ENCODE results near the gene HERC6.

DNA sequence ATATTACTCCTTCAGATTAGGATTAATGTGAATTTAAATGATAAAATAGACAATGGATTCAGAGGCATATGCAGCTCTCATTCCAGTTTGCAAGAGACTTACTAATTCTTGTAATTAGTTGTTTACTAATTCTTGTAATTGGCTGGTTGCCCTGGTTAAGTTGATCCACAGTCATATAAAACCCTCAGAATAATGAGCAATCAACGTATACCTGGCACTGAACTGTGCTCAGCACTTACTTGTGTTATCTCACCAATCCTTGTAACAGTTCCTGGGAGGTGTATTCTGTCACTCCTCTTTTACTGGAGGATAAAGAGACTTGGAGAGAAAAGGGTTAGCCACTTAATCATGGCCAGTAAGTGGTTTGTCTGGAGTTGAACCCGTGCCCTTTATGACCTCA, 88.7 kb downstream of the HERC6 start:
- TF ChIP-seq, protein P1, sequence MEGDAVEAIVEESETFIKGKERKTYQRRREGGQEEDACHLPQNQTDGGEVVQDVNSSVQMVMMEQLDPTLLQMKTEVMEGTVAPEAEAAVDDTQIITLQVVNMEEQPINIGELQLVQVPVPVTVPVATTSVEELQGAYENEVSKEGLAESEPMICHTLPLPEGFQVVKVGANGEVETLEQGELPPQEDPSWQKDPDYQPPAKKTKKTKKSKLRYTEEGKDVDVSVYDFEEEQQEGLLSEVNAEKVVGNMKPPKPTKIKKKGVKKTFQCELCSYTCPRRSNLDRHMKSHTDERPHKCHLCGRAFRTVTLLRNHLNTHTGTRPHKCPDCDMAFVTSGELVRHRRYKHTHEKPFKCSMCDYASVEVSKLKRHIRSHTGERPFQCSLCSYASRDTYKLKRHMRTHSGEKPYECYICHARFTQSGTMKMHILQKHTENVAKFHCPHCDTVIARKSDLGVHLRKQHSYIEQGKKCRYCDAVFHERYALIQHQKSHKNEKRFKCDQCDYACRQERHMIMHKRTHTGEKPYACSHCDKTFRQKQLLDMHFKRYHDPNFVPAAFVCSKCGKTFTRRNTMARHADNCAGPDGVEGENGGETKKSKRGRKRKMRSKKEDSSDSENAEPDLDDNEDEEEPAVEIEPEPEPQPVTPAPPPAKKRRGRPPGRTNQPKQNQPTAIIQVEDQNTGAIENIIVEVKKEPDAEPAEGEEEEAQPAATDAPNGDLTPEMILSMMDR (IDR thresholded peaks at IDR 0.05), result no peak
- TF ChIP-seq POLR2AphosphoS5 (IDR thresholded peaks at IDR 0.05) (no peak), POLR2A (IDR thresholded peaks at IDR 0.05) (no peak), EP300 (IDR thresholded peaks at IDR 0.05) (no peak)

All from upper lobe of left lung (tissue), 4 donors.